Tongue (tissue), 2 donors: Measurements from ENCODE around the gene TMEM107. TPM values are rescaled to one million over a fixed set of nuclear protein-coding genes. Genes with fewer than 3 reads are reported as not detected.
A peak's percentile ranks its signal among the peaks of the same experiment; 100 is the strongest.

ENCODE experiments used
- DNase-seq: peaks from one replicate; pipeline ENCODE4 v3.0.0-alpha.2; 2015
- total RNA-seq: library from RNA; depleted of rRNA; stranded (reverse); fragments of >200 nt; gene quantifications from one replicate; pipeline ENCODE4 v1.2.3, GENCODE V29; 2014

The TMEM107 gene
- total RNA-seq, 1 donor from 2014 or later: 5.4 TPM

- DNase-seq: peak; percentile 92
Measured at GRCh38 chr17:8162233-8162996, 13.8 kb downstream of the TMEM107 start, which contains the start of gene VAMP2. TSS of gene VAMP2 (minus strand) at chr17:8162948. CDS start at chr17:8162879, 69 bp downstream.

GRCh38 chr17:8161289-8162232, 14.6 kb downstream of the TMEM107 start:
- DNase-seq: no peak

GRCh38 chr17:8160741-8161221, 15.4 kb downstream of the TMEM107 start:
- no peak for DNase-seq

- DNase-seq: no peak
Measured at GRCh38 chr17:8160224-8160577, 16.0 kb downstream of the TMEM107 start.

- no peak for DNase-seq
Measured at GRCh38 chr17:8159459-8160223, 16.5 kb downstream of the TMEM107 start.

- DNase-seq: no peak
Measured at GRCh38 chr17:8159032-8159400, 17.2 kb downstream of the TMEM107 start.

- peak; percentile 94 for DNase-seq
Measured at GRCh38 chr17:8158267-8159031, 17.7 kb downstream of the TMEM107 start.

GRCh38 chr17:8156246-8156992, 19.8 kb downstream of the TMEM107 start:
- peak; percentile 100 for DNase-seq

GRCh38 chr17:8155996-8156245, 20.3 kb downstream of the TMEM107 start:
- DNase-seq: no peak

- peak; percentile 39 for DNase-seq
Measured at GRCh38 chr17:8155231-8155995, 20.8 kb downstream of the TMEM107 start.

GRCh38 chr17:8154608-8155155, 21.5 kb downstream of the TMEM107 start:
- no peak for DNase-seq

GRCh38 chr17:8153957-8154607, 22.1 kb downstream of the TMEM107 start:
- DNase-seq: peak; percentile 100

- DNase-seq: peak; percentile 94
Measured at GRCh38 chr17:8153525-8153956, 22.6 kb downstream of the TMEM107 start.

GRCh38 chr17:8153031-8153451, 23.1 kb downstream of the TMEM107 start:
- DNase-seq: peak; percentile 44

- DNase-seq: peak; percentile 97
Measured at GRCh38 chr17:8152112-8152775, 23.9 kb downstream of the TMEM107 start, which contains the start of gene PER1. TSS of gene PER1 (minus strand) at chr17:8152404. CDS start at chr17:8150706, 1,698 bp downstream.

- DNase-seq: peak; percentile 90
Measured at GRCh38 chr17:8151641-8152111, 24.5 kb downstream of the TMEM107 start.

- peak; percentile 97 for DNase-seq
Measured at GRCh38 chr17:8151120-8151640, 25.0 kb downstream of the TMEM107 start.
